A375 (cell line): ENCODE results near the gene NOL7. TPM values are rescaled to one million over a fixed set of nuclear protein-coding genes. Genes with fewer than 3 reads are reported as not detected.

Experiments used
- total RNA-seq: library from RNA; depleted of rRNA; stranded (reverse); fragments of >200 nt; shearing (Covaris generic); gene quantifications from 2 replicates; pipeline ENCODE4 v1.2.3, GENCODE V29; 2014; rRNA removed

The NOL7 gene
- total RNA-seq, result 93.1 and 96.1 TPM in 2 replicates

DNA sequence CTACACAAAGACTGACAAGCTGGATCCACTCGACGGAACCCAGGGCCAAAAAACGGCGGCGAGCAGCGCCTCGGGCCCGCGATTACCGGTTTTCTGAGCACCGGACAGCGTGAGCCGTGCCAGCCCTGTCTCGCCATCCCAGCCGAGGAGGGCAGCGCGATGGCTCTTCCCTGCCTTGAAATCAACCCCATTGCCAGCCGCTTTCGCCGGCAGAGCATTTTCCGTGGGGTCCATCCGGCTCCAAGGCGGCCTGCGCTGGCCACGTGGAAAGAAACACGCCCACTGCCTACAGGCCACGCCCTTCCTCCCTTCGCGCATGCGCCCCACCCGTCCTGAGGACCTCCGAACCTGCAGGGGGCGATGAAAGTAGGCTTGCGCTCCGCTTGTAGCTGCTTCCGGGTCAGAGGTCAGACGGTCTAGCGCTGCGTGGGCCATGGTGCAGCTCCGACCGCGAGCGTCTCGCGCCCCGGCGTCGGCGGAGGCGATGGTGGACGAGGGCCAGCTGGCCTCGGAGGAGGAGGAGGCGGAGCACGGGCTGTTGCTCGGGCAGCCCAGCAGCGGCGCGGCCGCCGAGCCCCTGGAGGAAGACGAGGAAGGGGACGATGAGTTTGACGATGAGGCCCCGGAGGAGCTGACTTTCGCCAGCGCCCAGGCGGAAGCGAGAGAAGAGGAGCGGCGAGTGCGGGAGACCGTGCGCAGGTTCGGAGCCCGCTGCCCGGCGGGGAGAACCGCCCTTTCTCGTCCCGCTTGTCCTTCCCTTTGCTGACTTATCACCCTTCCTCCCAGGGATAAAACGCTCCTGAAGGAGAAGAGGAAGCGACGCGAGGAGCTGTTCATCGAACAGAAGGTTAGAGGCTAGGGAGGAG, at the start of gene NOL7:
Gene NOL7, plus strand, starts transcription at position 410 of the 866 bp plus-strand sequence. Its CDS starts 24 bp downstream, at position 434.

DNA sequence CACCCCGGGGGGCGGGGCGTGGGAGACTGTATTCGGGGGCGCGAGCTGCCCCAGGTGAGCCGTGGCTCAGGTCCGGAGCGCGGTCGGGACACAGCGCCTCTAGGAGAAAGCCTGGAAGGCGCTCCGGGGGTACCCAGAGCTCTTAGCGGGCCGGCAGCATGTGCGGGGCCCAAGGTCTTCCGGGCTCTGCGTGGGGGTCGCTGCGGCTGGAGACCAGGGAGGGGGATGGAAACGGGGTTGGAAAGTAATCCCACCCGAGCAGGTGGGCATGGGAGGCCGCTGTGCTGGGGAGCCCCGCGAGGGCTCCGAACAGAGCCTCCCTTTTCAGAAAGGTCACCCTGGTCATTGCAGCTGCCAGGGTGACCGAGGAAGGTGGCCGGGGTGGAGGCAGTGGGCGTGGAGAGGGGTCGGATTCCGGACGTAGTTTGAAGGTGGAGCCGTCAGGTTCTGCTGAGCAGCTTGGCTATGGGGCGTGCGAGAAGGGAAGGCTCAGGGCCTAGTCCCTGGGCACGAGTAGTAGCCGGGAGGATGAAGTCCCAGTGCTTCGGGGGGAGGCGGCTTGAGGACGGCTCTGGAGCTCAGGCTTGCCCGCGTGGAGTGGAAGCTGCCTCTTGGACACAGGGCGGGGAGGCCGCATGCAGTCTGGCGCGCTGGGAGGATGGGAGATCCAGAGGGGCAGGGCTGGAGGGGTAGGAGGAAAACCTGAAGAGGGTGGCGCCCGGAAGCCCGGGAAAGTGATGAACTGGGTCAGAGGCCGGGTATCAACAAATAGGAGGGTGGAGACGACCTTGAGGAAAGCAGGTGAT, 40.4 kb upstream of the NOL7 start, which contains the start of gene SIRT5:
Gene SIRT5, plus strand, starts transcription at position 31 of the 806 bp plus-strand sequence. CDS start 9,510 bp downstream, outside the sequence.

Other genes starting within 250 kb of the NOL7 start
- gene GFOD1, start 127.7 kb upstream of the NOL7 start, total RNA-seq, result 3.4 and 3.7 TPM in 2 replicates
- 6.1 and 6.3 TPM in 2 replicates for gene SIRT5, start 40.7 kb upstream of the NOL7 start, total RNA-seq
- gene RANBP9, start 96.5 kb downstream of the NOL7 start, total RNA-seq, result 14.3 and 17.8 TPM in 2 replicates
- gene MCUR1, start 199.2 kb downstream of the NOL7 start, total RNA-seq, result 16.8 and 17.0 TPM in 2 replicates